GM12891 (cell line): ENCODE measurements around the gene NCKAP5.

Source experiments
- PAX5 ChIP-seq: IDR thresholded peaks from 2 replicates; pipeline ENCODE4 v1.6.1; 2011; ENCODE audit warnings: low read length, moderate library complexity, mild to moderate bottlenecking; ENCODE audit not compliant: insufficient read depth, severe bottlenecking
- POLR2A ChIP-seq: IDR thresholded peaks from 2 replicates; pipeline ENCODE4 v1.6.1; 2011; ENCODE audit warnings: low read depth, low read length, control low read depth
- POLR2AphosphoS5 ChIP-seq: IDR thresholded peaks from 2 replicates; pipeline ENCODE4 v1.6.1; 2011; ENCODE audit warnings: low read depth, low read length, control low read depth

- TF ChIP-seq POLR2A, result no peak
- no peak for TF ChIP-seq POLR2AphosphoS5
- TF ChIP-seq PAX5, result no peak
Observed at GRCh38 chr2:132725148-132725547, 843.1 kb downstream of the NCKAP5 start.
